Measurements from ENCODE around the gene AP3S2.
"Not testable (repeated sequence)": the region's sequence is repeated elsewhere in the genome, so short reads cannot be mapped to it uniquely, and the experiment has no call there.

The AP3S2 gene

DNA sequence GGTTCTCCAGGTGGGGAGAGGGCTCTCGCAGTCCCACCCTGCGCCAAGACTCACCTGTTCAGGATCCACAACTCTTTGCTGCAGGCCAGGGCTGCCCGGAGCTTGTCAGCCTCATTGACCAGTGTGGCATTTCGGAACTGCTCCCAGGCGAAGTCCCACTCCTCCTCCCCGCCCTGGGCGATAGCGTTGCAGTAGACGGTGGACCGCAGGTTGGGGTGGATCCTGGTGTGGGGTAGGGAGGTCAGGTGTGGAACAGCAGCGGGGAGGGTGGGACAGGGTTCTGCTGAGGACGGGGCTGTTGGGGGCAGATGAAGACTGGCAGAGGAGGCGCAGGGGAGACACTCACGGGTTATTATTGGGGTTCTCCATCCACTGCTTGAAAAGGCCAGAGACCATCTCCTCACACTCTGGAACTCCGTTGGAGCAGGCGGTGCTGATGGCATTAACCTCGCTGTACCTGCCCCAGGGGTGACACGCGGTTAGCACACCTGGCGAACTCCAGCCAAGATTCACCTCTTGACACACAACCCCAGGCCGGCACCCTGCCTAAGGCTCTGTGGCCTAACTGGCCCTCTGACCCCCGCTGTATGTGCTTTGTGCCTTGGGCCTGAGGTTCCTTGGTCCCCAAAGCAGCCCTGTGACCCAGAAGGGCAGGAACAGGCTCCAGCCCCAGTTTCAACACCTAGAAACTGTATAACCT lies 101.5 kb downstream of the AP3S2 start:
- no peaks in the 10 kb centered on the region for H3K36me3 ChIP-seq (ENCODE audit: control insufficient read depth, insufficient read depth, low read length)
- H3K4me3 ChIP-seq (ENCODE audit: low read depth, low read length): no peak overlapping the region
- no peaks in the 10 kb centered on the region for H3K9me3 ChIP-seq (ENCODE audit: control insufficient read depth, insufficient read depth, low read length)
- no peaks in the 10 kb centered on the region for H3K4me1 ChIP-seq (ENCODE audit: control insufficient read depth, insufficient read depth, low read length)
- no peak overlapping the region for H3K9ac ChIP-seq (ENCODE audit: low read depth, low read length)
- no peak overlapping the region for H3K27ac ChIP-seq (ENCODE audit: low read depth, low read length)
- no peaks in the 10 kb centered on the region for H3K27me3 ChIP-seq (ENCODE audit: control insufficient read depth, insufficient read depth, low read length)

DNA sequence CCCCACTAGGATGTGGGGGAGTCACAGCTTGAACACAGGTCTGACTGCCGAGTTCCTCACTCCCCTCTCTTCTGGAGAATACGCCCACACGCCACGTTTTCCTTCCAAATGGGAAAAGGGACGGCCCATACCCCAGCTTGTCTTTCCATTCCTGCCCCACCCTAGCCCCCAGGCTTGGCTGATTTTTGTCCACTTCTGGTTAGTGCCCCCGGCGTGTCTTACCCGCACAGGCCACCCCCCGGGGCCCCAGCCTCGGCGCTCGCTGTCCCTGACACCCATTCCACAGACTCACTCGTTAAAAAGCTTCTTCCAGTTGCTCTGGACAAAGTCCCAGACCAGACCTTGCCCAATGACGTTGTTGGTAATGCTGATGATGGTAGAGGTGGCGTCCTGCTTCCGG lies 103.1 kb downstream of the AP3S2 start:
- H3K9ac ChIP-seq (ENCODE audit: low read depth, low read length): no peak overlapping the region
- H3K9me3 ChIP-seq (ENCODE audit: control insufficient read depth, insufficient read depth, low read length): no peaks in the 10 kb centered on the region
- H3K4me1 ChIP-seq (ENCODE audit: control insufficient read depth, insufficient read depth, low read length): no peaks in the 10 kb centered on the region
- no peak overlapping the region for H3K27ac ChIP-seq (ENCODE audit: low read depth, low read length)
- H3K4me3 ChIP-seq (ENCODE audit: low read depth, low read length): no peak overlapping the region
- no peaks in the 10 kb centered on the region for H3K36me3 ChIP-seq (ENCODE audit: control insufficient read depth, insufficient read depth, low read length)
- H3K27me3 ChIP-seq (ENCODE audit: control insufficient read depth, insufficient read depth, low read length): no peaks in the 10 kb centered on the region

DNA sequence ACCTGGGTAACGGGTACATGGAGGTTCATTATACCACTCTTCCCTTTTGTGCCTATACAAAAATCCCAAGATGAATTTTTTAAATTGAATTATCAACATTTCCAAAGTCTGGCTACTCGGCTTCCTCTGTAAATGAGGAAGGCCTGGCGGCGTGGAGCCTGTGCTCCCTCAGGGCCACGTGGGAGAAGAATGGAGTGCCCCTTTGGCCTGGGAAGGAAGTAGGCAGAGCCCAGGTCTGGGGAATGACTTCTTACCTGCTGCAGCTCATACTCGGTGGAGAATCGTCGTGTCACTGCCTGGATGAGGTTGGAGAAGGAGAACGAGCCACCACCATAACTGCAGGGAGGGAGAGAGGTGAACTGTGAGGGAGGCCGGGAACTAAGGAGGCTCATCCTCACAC lies 103.6 kb downstream of the AP3S2 start:
- H3K36me3 ChIP-seq (ENCODE audit: control insufficient read depth, insufficient read depth, low read length): no peaks in the 10 kb centered on the region
- H3K27me3 ChIP-seq (ENCODE audit: control insufficient read depth, insufficient read depth, low read length): no peaks in the 10 kb centered on the region
- no peak overlapping the region for H3K4me3 ChIP-seq (ENCODE audit: low read depth, low read length)
- no peaks in the 10 kb centered on the region for H3K9me3 ChIP-seq (ENCODE audit: control insufficient read depth, insufficient read depth, low read length)
- H3K27ac ChIP-seq (ENCODE audit: low read depth, low read length): no peak overlapping the region
- no peak overlapping the region for H3K9ac ChIP-seq (ENCODE audit: low read depth, low read length)
- H3K4me1 ChIP-seq (ENCODE audit: control insufficient read depth, insufficient read depth, low read length): no peaks in the 10 kb centered on the region

DNA sequence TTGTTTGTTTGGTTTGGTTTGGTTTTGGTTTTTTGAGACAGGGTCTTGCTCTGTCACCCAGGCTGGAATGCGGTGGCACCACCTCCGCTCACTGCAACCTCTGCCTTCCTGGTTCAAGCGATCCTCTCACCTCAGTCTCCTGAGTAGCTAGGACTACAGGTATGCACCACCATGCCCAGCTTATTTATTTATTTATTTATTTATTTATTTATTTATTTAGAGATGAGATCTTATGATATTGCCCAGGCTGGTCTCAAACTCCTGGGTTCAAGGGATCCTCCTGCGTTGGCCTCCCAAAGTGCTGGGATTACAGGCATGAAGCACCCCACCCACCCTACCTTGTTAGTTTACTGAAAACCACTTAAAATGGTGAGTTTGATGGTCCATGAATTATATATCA lies 105.2 kb downstream of the AP3S2 start:
- not testable (repeated sequence) for H3K4me3 ChIP-seq (ENCODE audit: low read depth, low read length); H3K36me3 ChIP-seq (ENCODE audit: control insufficient read depth, insufficient read depth, low read length); H3K9ac ChIP-seq (ENCODE audit: low read depth, low read length); H3K27me3 ChIP-seq (ENCODE audit: control insufficient read depth, insufficient read depth, low read length); H3K27ac ChIP-seq (ENCODE audit: low read depth, low read length); H3K9me3 ChIP-seq (ENCODE audit: control insufficient read depth, insufficient read depth, low read length)
- H3K4me1 ChIP-seq (ENCODE audit: control insufficient read depth, insufficient read depth, low read length): peaks cover 10% of the 10 kb centered on the region; the same call in 1 of the 2 replicates

DNA sequence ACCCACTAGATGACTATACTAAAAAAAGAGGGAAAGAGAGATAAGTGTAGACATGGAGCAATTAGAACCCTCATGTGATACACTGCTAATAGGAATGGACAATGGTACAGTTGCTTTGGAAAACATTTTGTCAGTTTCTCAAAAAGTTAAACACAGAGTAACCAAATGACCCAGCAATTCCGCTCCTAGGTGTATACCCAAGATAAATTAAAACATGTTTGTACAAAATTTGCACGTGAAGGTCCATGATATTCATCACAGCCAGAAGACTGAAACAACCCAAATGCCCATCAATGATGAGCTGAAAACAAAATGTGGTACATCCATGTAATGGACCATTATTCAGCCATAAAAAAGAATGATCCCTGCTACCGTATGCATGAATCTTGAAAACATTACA lies 105.8 kb downstream of the AP3S2 start:
- Histone ChIP-seq H3K27ac (ENCODE audit: low read depth, low read length) (no peak overlapping the region), H3K4me1 (ENCODE audit: control insufficient read depth, insufficient read depth, low read length) (peaks cover 16% of the 10 kb centered on the region), H3K36me3 (ENCODE audit: control insufficient read depth, insufficient read depth, low read length) (no peaks in the 10 kb centered on the region), H3K9ac (ENCODE audit: low read depth, low read length) (no peak overlapping the region), H3K27me3 (ENCODE audit: control insufficient read depth, insufficient read depth, low read length) (no peaks in the 10 kb centered on the region), H3K9me3 (ENCODE audit: control insufficient read depth, insufficient read depth, low read length) (no peaks in the 10 kb centered on the region), H3K4me3 (ENCODE audit: low read depth, low read length) (no peak overlapping the region)

DNA sequence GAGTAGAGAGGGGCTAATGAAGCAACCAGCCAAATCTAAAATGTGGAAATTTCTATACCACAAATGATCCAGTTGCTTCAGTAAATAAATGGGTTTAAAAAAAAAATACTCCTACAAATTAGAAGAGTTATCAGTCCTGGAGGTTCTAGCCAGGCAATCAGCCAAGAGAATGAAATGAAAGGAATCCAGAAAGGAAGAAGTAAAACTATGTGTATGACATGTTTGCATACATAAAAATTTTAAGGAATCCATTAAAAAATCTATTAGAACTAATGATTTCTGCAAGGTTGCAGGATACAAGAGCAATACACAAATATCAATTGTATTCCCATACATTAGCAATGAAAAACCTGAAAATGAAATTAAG lies 108.0 kb downstream of the AP3S2 start:
- H3K4me1 ChIP-seq (ENCODE audit: control insufficient read depth, insufficient read depth, low read length): peaks cover 17% of the 10 kb centered on the region
- H3K27ac ChIP-seq (ENCODE audit: low read depth, low read length): no peak overlapping the region
- no peaks in the 10 kb centered on the region for H3K36me3 ChIP-seq (ENCODE audit: control insufficient read depth, insufficient read depth, low read length)
- peaks cover 2% of the 10 kb centered on the region; the same call in 1 of the 2 replicates for H3K27me3 ChIP-seq (ENCODE audit: control insufficient read depth, insufficient read depth, low read length)
- no peaks in the 10 kb centered on the region for H3K9me3 ChIP-seq (ENCODE audit: control insufficient read depth, insufficient read depth, low read length)
- no peak overlapping the region for H3K9ac ChIP-seq (ENCODE audit: low read depth, low read length)
- H3K4me3 ChIP-seq (ENCODE audit: low read depth, low read length): no peak overlapping the region

DNA sequence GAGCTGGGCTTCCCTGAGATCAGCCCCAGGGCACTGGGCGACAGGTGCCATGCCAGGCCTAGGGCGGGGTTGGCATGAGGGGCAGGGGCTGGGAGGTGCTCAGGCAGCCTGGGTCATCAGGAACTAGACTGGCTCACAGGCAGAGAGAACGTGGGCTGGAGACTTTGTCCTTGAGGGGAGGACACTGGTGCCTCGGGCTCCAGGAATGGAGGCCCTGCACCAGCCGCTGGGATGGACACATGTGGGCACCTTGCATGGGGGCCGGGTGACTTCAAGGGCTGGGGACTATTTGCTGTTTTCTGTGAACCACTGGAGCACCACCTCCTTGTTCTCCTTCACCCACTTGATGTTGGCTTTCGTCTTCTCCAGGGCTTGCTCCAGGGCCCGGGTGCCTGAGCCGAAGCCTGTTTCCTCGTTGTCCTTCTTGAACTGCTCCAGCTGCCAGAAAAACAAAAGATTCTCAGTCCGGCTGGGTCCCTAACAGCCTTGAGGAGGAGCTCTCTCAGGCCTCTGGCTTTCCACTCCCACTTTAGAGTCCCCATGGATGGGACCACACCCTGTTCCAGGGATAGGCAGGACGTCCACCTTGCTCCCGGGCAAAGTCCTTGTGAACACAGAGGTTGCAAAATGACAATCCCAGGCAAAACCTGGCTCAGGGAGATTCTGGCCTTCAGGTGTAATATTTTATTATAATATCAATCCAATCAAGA lies 108.6 kb downstream of the AP3S2 start:
- Histone ChIP-seq H3K4me1 (ENCODE audit: control insufficient read depth, insufficient read depth, low read length) (peaks cover 17% of the 10 kb centered on the region), H3K9me3 (ENCODE audit: control insufficient read depth, insufficient read depth, low read length) (no peaks in the 10 kb centered on the region), H3K9ac (ENCODE audit: low read depth, low read length) (no peak overlapping the region), H3K36me3 (ENCODE audit: control insufficient read depth, insufficient read depth, low read length) (no peaks in the 10 kb centered on the region), H3K27ac (ENCODE audit: low read depth, low read length) (no peak overlapping the region), H3K27me3 (ENCODE audit: control insufficient read depth, insufficient read depth, low read length) (peaks cover 4% of the 10 kb centered on the region; the same call in 1 of the 2 replicates), H3K4me3 (ENCODE audit: low read depth, low read length) (no peak overlapping the region)

DNA sequence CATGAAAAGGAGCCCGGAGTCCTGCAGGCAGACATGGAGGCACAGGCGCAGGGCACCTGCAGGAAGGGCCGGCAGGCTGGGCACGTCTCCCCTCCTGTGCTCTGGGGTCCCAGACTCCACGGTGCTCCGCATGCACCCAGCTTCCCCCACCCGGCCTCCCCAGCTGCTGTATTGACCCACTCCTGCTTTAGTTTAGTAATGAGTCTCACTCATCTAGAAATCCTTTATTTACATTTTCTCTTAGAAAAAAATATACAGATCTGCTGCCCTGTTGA lies 109.2 kb downstream of the AP3S2 start:
- Histone ChIP-seq H3K27me3 (ENCODE audit: control insufficient read depth, insufficient read depth, low read length) (peaks cover 4% of the 10 kb centered on the region; the same call in 1 of the 2 replicates), H3K9me3 (ENCODE audit: control insufficient read depth, insufficient read depth, low read length) (no peaks in the 10 kb centered on the region), H3K4me1 (ENCODE audit: control insufficient read depth, insufficient read depth, low read length) (peaks cover 17% of the 10 kb centered on the region), H3K36me3 (ENCODE audit: control insufficient read depth, insufficient read depth, low read length) (no peaks in the 10 kb centered on the region), H3K4me3 (ENCODE audit: low read depth, low read length) (no peak overlapping the region), H3K27ac (ENCODE audit: low read depth, low read length) (no peak overlapping the region), H3K9ac (ENCODE audit: low read depth, low read length) (no peak overlapping the region)

DNA sequence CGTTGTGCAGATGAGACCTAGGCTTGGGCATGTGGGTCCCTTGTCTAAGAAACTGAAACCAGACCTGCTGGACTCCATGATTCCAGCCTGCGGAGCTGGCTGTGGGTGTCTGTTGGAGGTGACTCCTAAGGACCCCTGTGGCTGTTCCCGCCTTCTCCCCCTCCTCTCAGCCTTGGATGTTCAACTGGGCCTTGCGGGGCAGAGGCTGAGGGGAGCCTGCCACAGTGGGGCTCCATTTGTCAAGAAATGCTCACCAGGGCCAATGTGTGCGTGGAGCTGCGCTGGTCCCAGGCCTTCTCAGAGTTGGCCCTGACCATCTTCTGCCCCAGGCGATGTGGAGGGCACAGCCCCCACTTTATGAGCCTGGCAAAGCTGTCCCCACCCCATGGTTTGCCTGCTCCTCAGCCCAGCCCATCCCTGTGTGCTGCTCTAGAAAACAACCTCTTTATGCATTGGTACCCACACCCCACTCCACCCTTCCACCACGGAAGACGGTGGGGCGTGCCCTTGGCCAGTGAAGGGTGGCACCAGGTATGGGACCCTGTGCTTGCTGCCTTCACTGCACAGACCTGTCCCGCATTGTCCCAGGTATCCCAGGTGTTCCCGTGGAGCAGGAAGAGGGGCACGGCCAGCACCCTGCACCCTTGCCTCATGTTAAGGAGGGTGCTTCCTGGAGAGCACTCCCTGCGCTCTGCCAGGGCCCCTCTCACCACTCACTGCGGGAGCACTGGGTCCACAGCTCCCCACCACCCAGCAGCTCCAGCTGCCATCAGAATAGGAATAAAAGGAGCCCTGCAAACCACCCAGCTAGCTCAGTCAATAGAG lies 109.7 kb downstream of the AP3S2 start:
- Histone ChIP-seq H3K36me3 (ENCODE audit: control insufficient read depth, insufficient read depth, low read length) (no peaks in the 10 kb centered on the region), H3K27me3 (ENCODE audit: control insufficient read depth, insufficient read depth, low read length) (peaks cover 4% of the 10 kb centered on the region; the same call in 1 of the 2 replicates), H3K27ac (ENCODE audit: low read depth, low read length) (peak overlapping the region; percentile 52), H3K4me3 (ENCODE audit: low read depth, low read length) (no peak overlapping the region), H3K9me3 (ENCODE audit: control insufficient read depth, insufficient read depth, low read length) (no peaks in the 10 kb centered on the region), H3K4me1 (ENCODE audit: control insufficient read depth, insufficient read depth, low read length) (peaks cover 17% of the 10 kb centered on the region), H3K9ac (ENCODE audit: low read depth, low read length) (no peak overlapping the region)

DNA sequence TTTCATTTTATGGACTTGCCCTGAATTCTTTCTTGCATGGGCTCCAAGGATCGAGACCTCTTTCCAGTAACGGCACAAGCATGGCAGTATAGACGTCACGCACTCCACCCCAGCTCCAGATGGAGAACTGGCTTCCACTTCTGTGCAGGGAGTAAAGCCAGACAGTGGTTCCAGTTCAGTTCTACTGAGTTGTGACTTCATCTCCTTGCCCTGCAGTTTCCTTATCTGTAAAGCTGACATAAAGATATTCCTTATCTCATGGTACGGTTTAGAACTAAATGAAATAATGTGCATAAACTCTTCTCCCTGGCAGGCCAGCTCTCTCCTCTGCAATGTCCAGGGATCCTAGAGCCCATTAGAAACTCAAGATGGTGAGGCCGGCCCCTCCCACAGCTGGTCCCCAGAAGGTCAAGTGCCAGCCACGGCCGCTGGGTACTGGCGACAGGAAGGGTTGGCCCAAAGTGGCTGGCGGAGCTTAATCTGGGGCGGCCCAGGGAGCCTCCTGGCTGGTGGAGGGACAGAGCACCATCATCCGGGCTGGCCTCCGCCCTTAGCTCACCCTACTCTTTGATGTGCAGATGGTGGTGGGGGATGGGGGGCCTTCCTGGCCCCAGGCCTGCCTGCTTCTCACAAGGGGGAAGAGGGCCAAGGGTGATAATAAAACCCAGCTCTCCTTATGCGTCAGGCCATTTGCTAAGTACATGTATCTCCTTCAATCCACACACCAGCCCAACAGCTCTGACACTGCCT lies 110.5 kb downstream of the AP3S2 start:
- H3K36me3 ChIP-seq (ENCODE audit: control insufficient read depth, insufficient read depth, low read length): no peaks in the 10 kb centered on the region
- H3K9me3 ChIP-seq (ENCODE audit: control insufficient read depth, insufficient read depth, low read length): no peaks in the 10 kb centered on the region
- H3K27ac ChIP-seq (ENCODE audit: low read depth, low read length): peak overlapping the region; percentile 52
- H3K4me1 ChIP-seq (ENCODE audit: control insufficient read depth, insufficient read depth, low read length): peaks cover 17% of the 10 kb centered on the region
- H3K27me3 ChIP-seq (ENCODE audit: control insufficient read depth, insufficient read depth, low read length): peaks cover 4% of the 10 kb centered on the region; the same call in 1 of the 2 replicates
- no peak overlapping the region for H3K4me3 ChIP-seq (ENCODE audit: low read depth, low read length)
- H3K9ac ChIP-seq (ENCODE audit: low read depth, low read length): no peak overlapping the region

All from HUES48 (cell line).